Measurements from ENCODE around the gene KCTD16.

Gene KCTD16

GRCh38 chr5:144209361-144209760 lies 38.7 kb downstream of the KCTD16 start:
- no peak for DNase-seq (ENCODE audit: low read depth)

GRCh38 chr5:144210655-144211054 lies 40.0 kb downstream of the KCTD16 start:
- DNase-seq (ENCODE audit: low read depth): no peak

GRCh38 chr5:144219869-144220268 lies 49.2 kb downstream of the KCTD16 start:
- no peak for DNase-seq (ENCODE audit: low read depth)

GRCh38 chr5:144227363-144227999 lies 56.8 kb downstream of the KCTD16 start:
- DNase-seq (ENCODE audit: low read depth): no peak

- DNase-seq (ENCODE audit: low read depth): no peak
These were observed 60.1 kb downstream of the KCTD16 start for GRCh38 chr5:144230806-144231205.

GRCh38 chr5:144232285-144232684 lies 61.6 kb downstream of the KCTD16 start:
- no peak for DNase-seq (ENCODE audit: low read depth)

GRCh38 chr5:144236499-144236898 lies 65.8 kb downstream of the KCTD16 start:
- no peak for DNase-seq (ENCODE audit: low read depth)

GRCh38 chr5:144237851-144238250 lies 67.2 kb downstream of the KCTD16 start:
- DNase-seq (ENCODE audit: low read depth): no peak

GRCh38 chr5:144247131-144247530 lies 76.5 kb downstream of the KCTD16 start:
- DNase-seq (ENCODE audit: low read depth): no peak

- no peak for DNase-seq (ENCODE audit: low read depth)
These were observed 77.3 kb downstream of the KCTD16 start for GRCh38 chr5:144248015-144248414.

GRCh38 chr5:144249755-144250464 lies 79.2 kb downstream of the KCTD16 start:
- no peak for DNase-seq (ENCODE audit: low read depth)

- DNase-seq (ENCODE audit: low read depth): no peak
These were observed 83.9 kb downstream of the KCTD16 start for GRCh38 chr5:144254552-144254951.

GRCh38 chr5:144260121-144260520 lies 89.4 kb downstream of the KCTD16 start:
- DNase-seq (ENCODE audit: low read depth): no peak

GRCh38 chr5:144265643-144266247 lies 95.1 kb downstream of the KCTD16 start:
- DNase-seq (ENCODE audit: low read depth): no peak

- no peak for DNase-seq (ENCODE audit: low read depth)
These were observed 97.4 kb downstream of the KCTD16 start for GRCh38 chr5:144267961-144268513.

- no peak for DNase-seq (ENCODE audit: low read depth)
These were observed 102.8 kb downstream of the KCTD16 start for GRCh38 chr5:144273232-144274027.

GRCh38 chr5:144275329-144275728 lies 104.7 kb downstream of the KCTD16 start:
- no peak for DNase-seq (ENCODE audit: low read depth)

GRCh38 chr5:144276034-144276822 lies 105.6 kb downstream of the KCTD16 start:
- DNase-seq (ENCODE audit: low read depth): no peak

GRCh38 chr5:144281784-144282183 lies 111.1 kb downstream of the KCTD16 start:
- no peak for DNase-seq (ENCODE audit: low read depth)

- no peak for DNase-seq (ENCODE audit: low read depth)
These were observed 113.4 kb downstream of the KCTD16 start for GRCh38 chr5:144284036-144284435.

GRCh38 chr5:144284931-144285502 lies 114.3 kb downstream of the KCTD16 start:
- DNase-seq (ENCODE audit: low read depth): no peak

Measured in stimulated activated CD8-positive, alpha-beta memory T cell treated with anti-CD3 and anti-CD28 coated beads, Interleukin-4, amount 100 ng/mL, for 24 hours (primary cell).